Ovary (tissue), 3 donors: Measurements from ENCODE around the gene STAT4.

Source experiments
- EP300 ChIP-seq: sonication (generic); formaldehyde crosslinking; IDR thresholded peaks from one replicate; pipeline ENCODE4 v1.6.1; 2017; ENCODE audit warnings: antibody characterized with exemption
- POLR2A ChIP-seq: fragments of 450-650 bp; IDR thresholded peaks from one replicate; pipeline ENCODE4 v1.6.1; 2017; ENCODE audit warnings: antibody characterized with exemption, mild to moderate bottlenecking, moderate library complexity
- TF ChIP-seq, protein P1 (sequence below), 3 donors: fragments of 450-650 bp in 2 of 3; fragments of 200-600 bp in 1 of 3; IDR thresholded peaks; one replicate each; pipeline versions ENCODE4 v1.5.1 to v1.8.0; 2016 to 2022; ENCODE audit warnings: antibody characterized with exemption in 3 of 3, mild to moderate bottlenecking in 1 of 3
- donor health status: DM: no; HTN: no; CAD: no.

DNA sequence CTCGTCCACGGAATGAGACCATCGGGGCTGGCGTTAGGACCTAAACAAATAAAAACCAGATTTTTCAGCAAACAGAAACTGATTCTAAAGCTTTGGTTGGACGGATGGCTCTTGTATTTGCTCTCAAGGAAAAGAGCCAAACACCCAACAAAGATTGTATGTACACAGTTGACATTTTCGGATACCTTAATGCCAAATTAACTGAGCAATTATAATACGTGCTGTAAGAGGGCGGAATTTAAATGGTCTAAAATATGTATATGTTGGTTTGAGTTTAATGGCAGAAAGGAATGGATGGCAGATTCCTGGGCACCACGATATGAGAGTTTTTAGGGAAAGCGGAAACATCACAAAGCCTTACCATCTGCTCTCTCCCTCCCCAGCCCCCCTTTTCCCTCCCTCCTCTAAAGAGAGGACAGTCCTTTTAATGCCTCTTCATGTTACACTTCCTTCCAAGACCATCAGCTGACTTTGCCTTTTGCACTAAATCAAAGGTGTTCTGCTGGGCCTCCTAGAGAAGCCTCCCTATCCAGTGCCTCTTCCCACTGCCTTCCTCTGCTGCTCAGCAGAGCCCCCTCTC is 170.1 kb downstream of the STAT4 start:
- TF ChIP-seq, protein P1, sequence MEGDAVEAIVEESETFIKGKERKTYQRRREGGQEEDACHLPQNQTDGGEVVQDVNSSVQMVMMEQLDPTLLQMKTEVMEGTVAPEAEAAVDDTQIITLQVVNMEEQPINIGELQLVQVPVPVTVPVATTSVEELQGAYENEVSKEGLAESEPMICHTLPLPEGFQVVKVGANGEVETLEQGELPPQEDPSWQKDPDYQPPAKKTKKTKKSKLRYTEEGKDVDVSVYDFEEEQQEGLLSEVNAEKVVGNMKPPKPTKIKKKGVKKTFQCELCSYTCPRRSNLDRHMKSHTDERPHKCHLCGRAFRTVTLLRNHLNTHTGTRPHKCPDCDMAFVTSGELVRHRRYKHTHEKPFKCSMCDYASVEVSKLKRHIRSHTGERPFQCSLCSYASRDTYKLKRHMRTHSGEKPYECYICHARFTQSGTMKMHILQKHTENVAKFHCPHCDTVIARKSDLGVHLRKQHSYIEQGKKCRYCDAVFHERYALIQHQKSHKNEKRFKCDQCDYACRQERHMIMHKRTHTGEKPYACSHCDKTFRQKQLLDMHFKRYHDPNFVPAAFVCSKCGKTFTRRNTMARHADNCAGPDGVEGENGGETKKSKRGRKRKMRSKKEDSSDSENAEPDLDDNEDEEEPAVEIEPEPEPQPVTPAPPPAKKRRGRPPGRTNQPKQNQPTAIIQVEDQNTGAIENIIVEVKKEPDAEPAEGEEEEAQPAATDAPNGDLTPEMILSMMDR (IDR thresholded peaks at IDR 0.05), result no peak
- TF ChIP-seq POLR2A (no peak), EP300 (no peak)
